NCI-H1105 treated with DMSO at 0.1 percent for 48 hours (cell line): Measurements from ENCODE around the gene MAML3.
"Not testable (repeated sequence)": the region's sequence is repeated elsewhere in the genome, so short reads cannot be mapped to it uniquely, and the experiment has no call there.

Experiments
- DNase-seq: peaks from one replicate; lab custom pipeline; 2025; lab: John Stamatoyannopoulos, UW

The MAML3 gene

DNA sequence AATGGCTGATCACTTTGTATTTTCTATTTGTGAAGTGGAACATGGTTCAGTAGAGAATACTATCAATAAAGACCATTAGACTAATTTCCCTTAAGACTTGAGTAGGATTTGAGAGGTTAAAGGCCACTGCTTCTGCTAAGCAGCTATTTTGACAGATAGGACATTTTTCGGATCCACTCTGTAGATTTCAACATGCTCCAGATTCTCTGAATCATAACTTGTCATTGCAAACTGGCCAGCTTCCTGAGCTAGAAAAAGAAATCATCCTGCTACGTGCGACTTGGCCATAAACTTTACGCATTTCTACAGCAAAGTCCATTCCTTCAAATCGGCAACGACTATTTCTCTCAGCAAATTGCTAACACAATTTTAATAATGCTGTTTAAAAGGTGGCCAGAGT is 433.2 kb downstream of the MAML3 start:
- no peak for DNase-seq

DNA sequence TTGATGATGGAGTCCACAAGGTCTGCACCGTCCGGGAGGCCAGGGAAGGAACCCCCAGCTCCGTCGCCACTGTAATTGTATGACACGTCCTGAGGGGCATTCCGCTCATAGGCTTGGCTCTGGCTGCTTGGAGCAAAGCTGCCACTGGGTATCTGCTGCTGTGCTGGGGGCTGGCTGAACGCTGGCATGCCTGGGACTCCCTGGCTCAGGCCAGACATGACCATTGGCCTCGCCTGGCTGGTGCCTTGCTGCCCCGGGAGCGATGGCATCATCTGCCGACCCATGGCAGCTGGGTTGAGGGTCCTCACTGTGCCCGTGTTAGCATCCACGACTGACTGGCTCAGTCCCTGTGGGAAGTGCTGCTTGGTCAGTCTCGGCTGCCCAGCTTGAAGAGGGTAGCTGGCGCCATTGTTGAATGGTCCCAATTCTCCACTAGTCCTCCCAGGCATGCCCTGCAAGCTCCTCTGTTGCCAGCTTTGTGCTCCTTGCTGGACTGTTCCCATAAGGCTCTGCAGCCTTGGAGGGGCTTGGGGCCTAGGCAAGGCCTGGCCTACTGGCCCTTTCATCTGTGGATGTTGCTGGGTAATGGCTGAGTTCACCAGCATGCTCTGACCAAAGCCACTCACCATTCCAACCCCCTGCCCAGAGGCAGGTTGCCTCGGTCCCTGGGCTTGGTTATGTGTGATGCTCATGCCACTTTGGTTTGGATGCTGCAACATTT is 434.4 kb downstream of the MAML3 start:
- DNase-seq, result no peak

DNA sequence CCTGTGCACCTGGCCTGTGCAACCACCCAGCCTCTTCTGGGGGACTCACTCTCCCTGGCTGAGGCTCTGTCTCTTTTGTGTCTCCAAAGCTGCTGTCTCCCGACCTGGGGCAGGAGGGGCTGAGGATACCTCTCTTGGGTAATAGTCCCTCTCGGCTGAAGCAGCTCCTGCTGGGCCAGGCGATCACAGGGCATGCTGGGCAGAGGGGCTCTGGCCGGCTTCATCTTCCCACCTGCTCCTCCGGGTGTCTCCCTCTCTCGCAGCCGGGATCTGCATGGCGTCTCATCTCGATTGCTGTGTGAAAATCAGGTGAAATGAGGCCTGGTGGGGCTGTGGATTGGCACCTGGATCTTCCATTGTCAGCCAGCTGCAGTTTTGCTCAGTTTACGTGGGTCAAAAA is 435.2 kb downstream of the MAML3 start:
- DNase-seq, result no peak

DNA sequence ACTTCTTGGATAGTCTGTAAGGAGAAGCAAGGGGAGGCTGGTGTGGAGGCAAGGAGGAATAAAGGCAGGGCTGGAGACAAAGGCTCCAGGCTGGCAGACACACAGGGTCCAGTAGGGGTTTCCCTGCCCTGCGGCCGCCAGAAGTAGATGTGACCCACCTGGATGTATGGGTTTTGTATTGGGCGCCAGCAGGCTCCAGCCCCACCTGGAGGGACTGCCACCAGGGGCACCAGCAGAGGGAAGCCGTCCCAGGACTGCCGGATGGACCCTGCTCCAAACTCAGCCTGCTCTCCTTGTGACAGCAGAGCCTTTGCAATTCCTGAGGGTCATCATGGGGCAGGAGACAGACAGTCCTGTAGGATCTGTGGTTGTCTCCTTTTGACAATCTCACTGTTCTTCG is 435.6 kb downstream of the MAML3 start:
- no peak for DNase-seq

DNA sequence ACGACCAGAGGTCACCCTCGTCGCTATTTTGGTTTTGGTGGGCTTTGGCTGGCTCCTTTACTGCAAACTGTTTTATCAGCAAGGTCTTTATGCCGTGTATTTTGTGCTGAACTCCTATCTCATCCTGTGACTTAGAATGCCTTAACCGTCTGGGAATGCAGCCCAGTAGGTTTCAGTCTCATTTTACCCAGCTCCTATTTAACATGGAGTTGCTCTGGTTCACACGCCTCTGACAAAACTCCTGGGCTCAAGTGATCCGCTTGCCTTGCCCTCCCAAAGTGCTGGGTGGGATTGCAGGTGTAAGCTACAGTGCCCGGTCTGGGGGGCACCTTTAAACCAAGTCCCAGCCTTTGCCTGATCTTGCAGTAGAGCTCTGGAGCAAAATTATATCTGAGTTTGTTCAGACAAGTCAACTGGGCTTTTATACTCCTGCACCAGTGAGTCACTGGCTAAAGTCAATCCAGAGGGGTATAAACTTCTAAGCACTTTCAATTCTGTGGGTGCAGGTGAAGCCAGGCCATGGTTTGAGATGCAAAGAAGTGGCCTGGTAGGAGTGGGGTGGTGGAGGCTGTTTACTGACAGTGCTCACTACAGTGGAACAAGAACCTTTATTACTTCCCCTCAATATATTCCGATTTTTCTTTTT is 438.1 kb downstream of the MAML3 start:
- no peak for DNase-seq

DNA sequence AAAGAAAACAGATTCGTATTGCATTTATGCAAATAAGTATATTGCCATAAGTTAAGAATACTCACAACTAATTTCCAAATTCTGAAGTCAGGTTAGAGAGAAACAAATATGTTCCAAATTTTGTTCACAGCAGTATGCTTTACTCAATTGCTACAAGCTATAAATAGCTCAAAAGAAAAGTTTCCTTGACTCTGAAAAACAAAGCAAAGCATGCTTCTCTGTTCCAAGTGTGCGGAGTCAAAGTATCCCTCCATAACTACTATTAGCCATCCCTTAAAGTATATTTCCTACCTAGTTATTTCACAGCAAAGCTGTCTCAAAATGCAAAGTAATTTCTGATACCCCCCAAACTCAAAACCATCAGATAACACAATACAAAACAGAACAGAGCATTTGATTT is 441.1 kb downstream of the MAML3 start:
- DNase-seq, result no peak

DNA sequence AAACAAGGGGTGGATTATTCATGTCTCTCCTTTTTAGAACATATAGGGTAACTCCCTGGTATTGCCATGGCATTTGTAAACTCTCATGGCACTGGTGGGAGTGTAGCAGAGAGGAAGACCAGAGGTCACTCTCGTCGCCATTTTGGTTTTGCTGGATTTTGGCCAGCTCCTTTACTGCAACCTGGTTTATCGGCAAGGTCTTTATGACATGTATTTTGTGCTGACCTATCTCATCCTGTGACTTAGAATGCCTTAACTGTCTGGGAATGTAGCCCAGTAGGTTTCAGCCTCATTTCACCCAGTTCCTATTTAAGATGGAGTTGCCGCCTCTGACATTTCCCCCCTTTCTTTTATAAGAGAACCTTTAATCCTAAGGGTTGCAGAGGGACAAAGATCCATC is 442.5 kb downstream of the MAML3 start:
- no peak for DNase-seq

DNA sequence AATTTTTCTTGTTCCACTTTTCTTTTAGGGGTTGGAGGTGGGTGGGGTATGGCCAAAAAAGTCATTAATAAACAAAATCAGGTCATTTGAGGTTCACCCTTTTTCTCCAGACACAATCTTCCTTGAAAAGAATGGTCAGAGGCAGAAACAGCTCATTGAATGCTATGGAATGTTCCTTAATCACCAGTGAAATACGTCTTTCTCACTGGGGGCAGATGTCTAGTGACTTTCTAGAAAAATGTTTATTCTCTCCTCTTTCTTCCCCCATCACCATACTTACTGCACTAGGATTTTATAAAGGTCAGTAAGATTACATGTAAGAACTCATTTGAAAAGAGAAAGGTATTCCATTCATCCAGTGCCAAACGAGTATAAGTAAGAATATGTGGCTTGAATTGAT is 443.9 kb downstream of the MAML3 start:
- no peak for DNase-seq

DNA sequence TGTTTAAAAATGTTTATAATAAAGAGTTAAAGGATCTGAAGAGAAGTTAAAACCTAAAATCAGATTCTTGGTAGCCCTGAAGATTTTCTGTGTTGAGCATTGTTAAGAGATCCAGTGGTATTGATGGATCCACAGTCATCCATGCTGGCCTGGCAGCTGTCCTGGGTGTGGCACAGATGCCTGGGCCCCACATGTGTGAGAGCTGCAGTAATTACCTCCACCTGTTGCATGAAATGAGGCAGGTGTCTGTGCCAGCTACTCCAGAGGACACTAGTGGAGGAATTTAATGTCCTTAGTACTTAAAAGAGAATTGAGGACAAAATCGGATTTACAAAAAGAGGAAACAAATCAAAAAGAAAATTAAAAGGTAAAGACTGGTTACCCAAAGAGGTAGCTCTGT is 444.3 kb downstream of the MAML3 start:
- peak; percentile 2 for DNase-seq

DNA sequence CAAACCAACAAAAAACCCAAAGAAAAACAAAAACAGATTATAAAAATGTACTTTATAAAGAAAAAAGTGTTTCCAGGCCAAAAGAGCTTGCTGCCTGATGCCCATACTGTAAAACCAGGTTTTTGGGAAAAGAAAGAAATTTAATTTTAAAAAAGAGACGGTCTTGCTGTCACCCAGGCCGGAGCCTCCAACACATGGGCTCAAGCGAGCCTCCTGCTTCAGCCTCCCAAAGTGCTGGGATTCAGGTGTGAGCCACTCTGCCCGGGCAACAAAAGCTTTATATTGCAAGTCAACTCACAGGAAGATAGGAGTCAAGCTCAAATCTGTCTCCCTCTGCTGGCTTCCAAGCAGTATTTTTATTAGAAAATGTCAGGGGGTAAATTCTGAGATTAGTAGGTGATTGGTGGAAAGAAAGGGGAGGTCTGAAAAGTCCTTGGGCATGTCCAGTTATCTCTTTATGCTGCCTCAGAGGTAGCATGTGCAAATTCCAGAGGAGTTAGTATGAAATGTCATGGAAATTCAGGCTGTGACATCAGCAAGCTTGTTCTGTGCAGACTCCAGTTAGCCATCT is 449.0 kb downstream of the MAML3 start:
- no peak for DNase-seq

DNA sequence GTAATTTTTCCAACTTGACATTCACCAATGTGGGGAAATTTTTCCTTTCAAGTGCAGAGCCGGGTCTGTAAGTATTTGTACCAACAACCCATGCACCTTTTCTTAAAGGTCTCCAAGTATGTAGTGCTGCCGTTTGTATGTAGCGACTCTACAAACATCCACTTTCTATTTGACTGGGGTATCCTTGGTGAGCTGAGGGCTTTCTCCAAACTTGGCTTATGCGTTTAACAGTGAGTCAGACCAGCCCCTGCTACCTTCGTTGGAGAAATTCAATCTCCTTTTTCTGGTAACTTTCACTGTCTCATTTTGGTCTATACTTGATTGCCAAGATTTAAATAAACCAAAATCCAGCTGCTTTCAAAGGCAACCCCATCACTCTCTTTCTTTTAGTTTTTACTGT is 453.4 kb downstream of the MAML3 start:
- DNase-seq, result no peak

DNA sequence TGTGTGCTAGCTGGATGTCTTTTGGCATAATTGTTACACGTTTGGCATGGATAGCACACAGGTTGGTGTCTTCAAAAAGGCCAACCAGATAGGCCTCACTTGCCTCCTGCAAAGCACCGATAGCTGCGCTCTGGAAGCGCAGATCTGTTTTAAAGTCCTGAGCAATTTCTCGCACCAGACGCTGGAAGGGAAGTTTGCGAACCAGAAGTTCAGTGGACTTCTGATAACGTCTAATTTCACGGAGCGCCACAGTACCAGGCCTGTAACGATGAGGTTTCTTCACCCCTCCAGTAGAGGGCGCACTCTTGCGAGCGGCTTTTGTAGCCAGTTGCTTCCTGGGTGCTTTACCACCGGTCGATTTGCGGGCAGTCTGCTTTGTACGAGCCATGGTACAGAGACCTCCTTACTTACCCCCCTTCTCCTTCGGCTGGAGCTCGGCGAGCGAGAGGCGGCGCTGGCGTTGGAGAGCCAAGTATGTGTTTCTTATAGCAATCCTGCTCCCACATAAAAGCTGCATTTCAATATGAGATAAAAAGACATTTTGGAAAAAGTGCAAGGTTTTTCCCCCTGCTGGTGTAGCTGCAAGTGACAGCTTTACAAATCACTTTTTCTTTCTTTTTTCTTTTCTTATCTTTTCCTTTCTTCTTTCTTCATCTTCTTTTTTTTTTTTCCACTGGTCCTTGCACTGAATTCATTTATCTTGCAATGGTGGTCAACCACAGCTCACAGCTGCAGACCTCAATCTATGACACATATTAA is 455.6 kb downstream of the MAML3 start:
- not testable (repeated sequence) for DNase-seq

DNA sequence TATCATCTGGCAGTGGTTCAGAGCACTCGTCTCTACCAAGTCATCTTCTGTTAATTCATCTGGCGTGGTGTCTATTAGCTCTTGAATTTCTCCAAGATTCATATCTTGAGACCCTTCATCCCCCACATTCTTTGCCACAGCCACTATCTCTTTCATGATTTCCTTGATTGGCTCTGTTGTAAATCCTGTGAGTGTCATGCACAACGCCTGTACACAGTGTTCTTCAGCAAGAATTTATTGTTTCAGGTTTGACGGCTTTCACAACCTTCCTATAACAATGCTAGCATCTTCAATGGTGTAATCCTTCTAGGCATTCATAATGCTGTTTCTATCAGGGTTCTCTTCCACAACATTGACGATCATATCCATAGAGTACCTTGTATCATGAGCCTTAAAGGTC is 457.5 kb downstream of the MAML3 start:
- no peak for DNase-seq

DNA sequence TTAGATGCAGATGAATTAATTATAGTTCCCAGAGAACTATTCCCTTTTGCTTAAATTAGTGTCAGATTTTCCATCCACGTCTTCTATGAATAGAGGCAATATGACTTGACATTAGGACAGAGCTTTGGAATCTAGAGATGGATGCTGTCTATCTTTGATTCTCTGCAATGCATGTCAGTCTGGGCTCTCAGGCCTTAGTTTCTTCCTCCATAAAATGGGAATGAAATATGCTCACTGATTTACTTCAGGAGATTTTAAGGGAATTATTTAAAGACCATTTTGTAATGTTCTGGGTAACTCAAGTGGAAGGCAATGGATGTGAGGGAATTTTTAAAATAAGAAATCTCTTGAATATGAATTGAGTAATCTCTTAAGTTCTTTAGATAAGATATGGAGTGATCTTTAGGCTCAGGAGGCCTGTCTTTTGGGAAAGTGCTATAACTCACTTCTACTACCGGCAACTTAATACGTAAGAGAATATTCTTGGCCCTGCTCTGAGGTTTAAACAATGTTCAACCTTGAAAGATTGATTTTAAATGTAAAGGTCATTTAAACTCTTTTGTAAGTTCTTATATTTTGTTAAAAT is 459.4 kb downstream of the MAML3 start:
- DNase-seq, result no peak

DNA sequence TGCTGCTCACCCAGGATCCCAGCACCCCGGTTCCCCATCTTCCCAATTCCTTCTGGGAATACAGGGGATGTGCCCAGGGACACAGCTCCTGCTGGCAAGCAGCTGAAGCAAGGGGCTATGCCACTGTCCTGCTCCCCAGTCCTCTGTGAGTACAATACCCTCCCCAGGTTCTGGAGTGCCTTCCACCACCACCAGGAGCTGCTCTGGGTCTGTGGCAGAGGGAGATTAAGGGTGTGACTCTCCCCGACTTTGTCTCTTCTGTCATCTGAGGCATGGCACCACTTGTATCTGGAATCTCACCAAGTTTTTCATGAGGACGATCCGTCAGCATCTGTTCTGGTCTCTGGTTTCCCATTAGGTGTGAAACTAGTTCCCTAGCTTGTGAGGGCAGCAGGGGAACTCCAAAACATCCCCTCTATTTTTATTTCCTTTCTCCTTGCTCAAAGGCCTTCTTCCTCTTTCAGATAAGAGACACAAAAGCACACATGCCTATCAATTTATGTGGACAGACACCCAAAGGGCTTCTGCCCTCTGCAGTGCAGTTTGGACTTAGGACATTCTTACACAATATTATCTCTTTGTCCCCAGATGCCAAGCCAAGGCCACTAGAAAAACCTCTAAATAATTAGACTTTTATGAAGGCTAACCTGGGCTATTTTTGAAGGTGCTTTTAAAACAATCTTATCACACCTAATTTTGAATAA is 461.5 kb downstream of the MAML3 start:
- no peak for DNase-seq

DNA sequence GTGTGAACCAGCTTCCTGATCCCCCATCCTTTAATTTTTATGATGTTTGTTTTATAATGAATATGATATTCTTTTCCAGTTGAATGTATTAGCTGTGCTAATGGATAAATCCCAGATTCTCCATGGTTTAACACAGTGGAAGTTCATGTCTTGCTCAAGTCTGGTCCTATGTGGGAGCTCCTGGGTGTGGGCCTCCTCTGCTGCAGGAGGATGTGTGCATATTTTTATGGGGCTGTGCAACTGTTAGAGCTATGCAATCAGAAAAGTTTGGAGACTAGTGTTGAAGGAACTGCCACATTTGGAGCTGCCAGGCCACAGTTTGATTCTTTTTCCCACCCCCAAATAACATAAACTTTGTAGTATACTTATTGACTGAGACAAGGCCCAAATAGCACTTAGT is 463.6 kb downstream of the MAML3 start:
- DNase-seq, result no peak

DNA sequence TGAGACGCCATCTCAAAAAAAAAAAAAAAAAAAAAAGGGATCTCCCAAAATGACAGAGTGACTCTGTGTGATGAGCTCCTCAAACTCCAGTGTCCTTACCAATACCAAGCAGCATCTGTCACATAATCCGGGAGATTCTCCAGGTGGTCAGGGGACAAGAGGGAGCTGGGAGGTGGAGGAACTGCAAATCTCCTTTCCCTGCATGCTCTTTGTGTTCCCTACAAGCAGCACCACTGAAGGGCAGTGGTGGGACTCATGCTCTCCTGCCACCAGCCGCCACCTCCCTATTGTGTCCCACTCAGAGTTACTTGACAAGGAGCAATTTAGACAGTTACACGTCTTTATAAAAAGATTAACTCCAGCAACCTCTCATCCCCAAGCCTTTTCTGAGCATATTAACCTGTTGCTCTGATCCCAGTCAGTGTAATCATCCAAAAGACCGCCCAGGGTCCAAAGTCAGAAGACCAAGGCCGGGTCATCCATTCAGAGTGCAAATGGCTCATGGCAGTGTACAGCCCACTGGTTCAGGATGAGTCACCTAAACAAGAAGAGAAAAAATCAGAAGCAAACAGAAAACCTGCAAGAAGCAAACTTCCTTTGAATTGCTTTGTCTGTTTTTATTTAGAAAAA is 464.8 kb downstream of the MAML3 start:
- DNase-seq, result no peak

DNA sequence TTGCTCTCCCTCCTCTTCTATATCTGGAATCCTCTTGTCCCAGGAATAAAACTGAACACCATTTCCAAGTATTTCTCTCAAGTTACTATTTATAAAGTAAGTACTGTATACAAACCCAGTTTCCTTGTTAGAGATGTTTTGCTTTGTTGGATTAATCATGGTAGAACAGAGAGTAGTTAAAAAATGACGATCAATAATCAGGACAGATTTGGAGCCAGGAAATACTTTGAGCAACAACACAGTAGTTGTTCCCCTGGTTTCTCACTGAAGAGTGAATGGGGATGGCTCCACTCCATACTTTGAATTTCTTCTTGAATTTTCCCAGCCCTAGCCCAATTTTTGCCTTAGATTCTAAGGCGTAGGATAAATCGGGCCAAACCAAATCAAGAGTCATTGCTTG is 467.0 kb downstream of the MAML3 start:
- DNase-seq, result no peak

DNA sequence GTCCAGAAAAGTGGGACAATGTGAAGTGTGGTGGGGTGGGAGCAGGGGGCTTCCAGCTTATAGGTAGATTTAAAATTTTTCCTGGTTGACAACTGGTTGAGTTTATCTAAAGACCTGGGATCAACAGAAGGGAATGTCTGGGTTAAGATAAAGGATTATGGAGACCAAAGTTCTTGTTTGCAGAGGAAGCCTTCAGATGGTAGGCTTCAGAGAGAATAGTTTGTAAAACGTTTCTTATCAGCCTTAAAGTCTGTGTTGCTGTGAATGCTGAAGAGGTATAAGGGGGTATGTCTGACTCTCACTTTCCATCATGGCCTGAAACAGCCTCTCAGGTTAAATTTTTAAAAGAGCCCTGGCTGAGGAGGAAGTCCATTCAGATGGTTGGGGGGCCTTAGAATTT is 467.9 kb downstream of the MAML3 start:
- no peak for DNase-seq

DNA sequence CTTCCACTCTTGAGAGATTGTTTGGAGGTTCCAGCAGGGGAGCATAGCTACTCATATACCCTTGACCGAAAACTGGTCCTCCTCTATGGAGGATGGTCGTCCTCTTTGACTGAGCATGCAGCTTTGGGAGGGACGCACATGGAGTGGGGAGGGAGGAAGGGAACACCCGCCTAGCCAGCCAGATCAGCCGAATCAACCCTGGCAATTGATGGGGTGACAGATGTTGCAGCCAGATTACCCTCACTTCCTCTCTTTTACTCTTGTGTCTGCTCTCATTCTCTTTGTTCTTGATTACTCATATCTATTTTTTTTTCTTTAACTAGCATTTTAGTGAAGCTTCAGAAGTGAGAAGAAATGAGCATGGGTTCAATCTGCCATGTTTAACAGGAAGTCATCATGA is 468.8 kb downstream of the MAML3 start:
- no peak for DNase-seq

DNA sequence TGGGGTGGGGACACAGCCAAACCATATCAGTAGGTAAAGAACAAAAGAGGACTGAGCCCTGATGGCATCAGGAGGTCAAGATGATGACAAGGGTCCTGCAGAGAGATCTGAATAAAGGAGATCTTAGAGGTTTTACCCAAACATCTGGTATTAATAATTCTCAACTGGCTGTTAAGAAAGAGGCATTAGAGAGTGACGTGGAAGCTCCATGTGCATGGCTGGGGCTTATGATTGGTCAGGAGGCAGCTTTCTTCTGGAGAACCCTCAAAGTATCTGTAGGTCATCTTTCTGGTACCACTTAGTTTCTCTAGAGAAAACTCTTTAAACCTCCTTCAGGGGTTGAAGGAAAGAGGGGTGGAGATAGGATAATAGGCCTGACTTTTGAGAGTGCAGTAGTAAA is 469.6 kb downstream of the MAML3 start:
- no peak for DNase-seq
